SK-N-MC (cell line): ENCODE measurements around the gene DOCK6.
"Not testable (repeated sequence)": the region's sequence is repeated elsewhere in the genome, so short reads cannot be mapped to it uniquely, and the experiment has no call there.

Source experiments
- EZH2 ChIP-seq: fragments of 200-600 bp; sonication (generic); IDR thresholded peaks from one replicate; pipeline ENCODE4 v1.6.1; 2017; ENCODE audit warnings: antibody characterized with exemption
- POLR2AphosphoS5 ChIP-seq: IDR thresholded peaks from 2 replicates; pipeline ENCODE4 v1.6.1; 2012; ENCODE audit warnings: mild to moderate bottlenecking, low read depth, low read length, borderline replicate concordance

DNA sequence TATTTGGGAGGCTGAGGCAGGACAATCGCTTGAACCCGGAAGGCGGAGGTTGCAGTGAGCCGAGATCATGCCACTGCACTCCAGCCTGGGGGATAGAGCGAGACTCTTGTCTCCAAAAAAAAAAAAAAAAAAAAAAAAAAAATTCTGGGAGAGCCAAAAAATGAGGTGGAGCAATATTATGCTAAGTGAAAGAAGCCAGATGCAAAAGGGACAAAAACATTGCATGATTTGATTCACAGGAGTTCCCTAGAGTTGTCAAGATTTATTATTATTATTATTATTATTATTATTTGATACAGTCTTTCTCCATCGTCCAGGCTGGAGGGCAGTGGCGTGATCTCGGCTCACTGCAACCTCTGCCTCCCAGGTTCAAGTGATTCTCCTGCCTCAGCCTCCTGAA lies 81.3 kb downstream of the DOCK6 start:
- not testable (repeated sequence) for TF ChIP-seq POLR2AphosphoS5, EZH2
